Naive thymus-derived CD4-positive, alpha-beta T cell (primary cell): ENCODE measurements around the gene LARGE1. TPM values are rescaled to one million over a fixed set of nuclear protein-coding genes. Genes with fewer than 3 reads are reported as not detected.

Experiments used
- ATAC-seq: fragments of 150-1000 bp; cut with Tn5 transposase; 2 replicates; pipeline ENCODE4 v1.10.0; 2021; ENCODE audit warnings: mild to moderate bottlenecking, moderate library complexity
- CTCF ChIA-PET: fragments of 350-600 bp; sonication (Branson Sonifier 250); formaldehyde crosslinking; loops from one replicate; lab custom pipeline; 2021; ENCODE audit warnings: antibody characterized with exemption; lab: Charles Lee
- POLR2A ChIA-PET: fragments of 350-600 bp; sonication (Branson Sonifier 250); formaldehyde crosslinking; loops from one replicate; lab custom pipeline; 2021; ENCODE audit warnings: antibody characterized with exemption, inconsistent platforms; lab: Charles Lee
- DNase-seq, 9 donors: peaks; one replicate each; pipeline versions ENCODE4 v3.0.0 to v3.0.0-alpha.2; 2020 to 2022; ENCODE audit warnings: mixed read lengths in 1 of 9
- H3K27ac ChIP-seq: one replicate; pipeline ENCODE4 v1.7.0; 2013; ENCODE audit warnings: mild to moderate bottlenecking, low read depth, low read length, moderate library complexity
- H3K27me3 ChIP-seq, 2 donors: one replicate each; pipeline ENCODE4 v1.7.0; 2013; ENCODE audit warnings: low read length in 2 of 2, mild to moderate bottlenecking in 2 of 2, moderate library complexity in 2 of 2; ENCODE audit not compliant: control insufficient read depth in 2 of 2, insufficient read depth in 2 of 2
- H3K36me3 ChIP-seq, 3 experiments: 1 replicate in 2 of 3; 2 replicates in 1 of 3; pipeline ENCODE4 v1.7.0; 2013; ENCODE audit warnings: low read length in 3 of 3, mild to moderate bottlenecking in 3 of 3, moderate library complexity in 1 of 3; ENCODE audit not compliant: insufficient read depth in 3 of 3, control insufficient read depth in 2 of 3
- H3K4me1 ChIP-seq, 2 donors: one replicate each; pipeline ENCODE4 v1.7.0; 2013; ENCODE audit warnings: low read length in 2 of 2, mild to moderate bottlenecking in 2 of 2, moderate library complexity in 1 of 2; ENCODE audit not compliant: control insufficient read depth in 2 of 2, insufficient read depth in 2 of 2
- H3K4me3 ChIP-seq: 2 replicates; pipeline ENCODE4 v1.7.0; 2013; ENCODE audit warnings: mild to moderate bottlenecking, low read length
- H3K9me3 ChIP-seq, 3 experiments: 1 replicate in 2 of 3; 2 replicates in 1 of 3; pipeline ENCODE4 v1.7.0; 2013; ENCODE audit warnings: low read length in 3 of 3; ENCODE audit not compliant: control insufficient read depth in 2 of 3
- H3K27ac Mint-ChIP-seq, 9 donors: one replicate each; pipeline ENCODE4 v1.8.0; 2020 to 2022; ENCODE audit warnings: mixed read lengths in 9 of 9, mild to moderate bottlenecking in 8 of 9, moderate library complexity in 5 of 9, inconsistent platforms in 2 of 9
- H3K27me3 Mint-ChIP-seq, 5 donors: one replicate each; pipeline ENCODE4 v1.8.0; 2021 to 2022; ENCODE audit warnings: mixed read lengths in 5 of 5, mild to moderate bottlenecking in 1 of 5
- H3K36me3 Mint-ChIP-seq, 5 donors: one replicate each; pipeline ENCODE4 v1.8.0; 2020 to 2022; ENCODE audit warnings: mixed read lengths in 5 of 5, mild to moderate bottlenecking in 3 of 5, inconsistent platforms in 1 of 5
- H3K4me1 Mint-ChIP-seq, 7 donors: one replicate each; pipeline ENCODE4 v1.8.0; 2020 to 2022; ENCODE audit warnings: mixed read lengths in 7 of 7, mild to moderate bottlenecking in 3 of 7, inconsistent platforms in 1 of 7
- H3K4me3 Mint-ChIP-seq, 10 donors: one replicate each; pipeline ENCODE4 v1.8.0; 2020 to 2022; ENCODE audit warnings: mild to moderate bottlenecking in 10 of 10, mixed read lengths in 10 of 10, moderate library complexity in 6 of 10, inconsistent platforms in 2 of 10
- H3K9me3 Mint-ChIP-seq, 11 donors: one replicate each; pipeline ENCODE4 v1.8.0; 2020 to 2022; ENCODE audit warnings: mixed read lengths in 11 of 11, mild to moderate bottlenecking in 4 of 11, inconsistent platforms in 1 of 11, moderate library complexity in 1 of 11
- intact Hi-C, 2 donors: fragments of 100-400 bp; cut with micrococcal nuclease; formaldehyde crosslinking; loops; one replicate each; pipeline ENCODE4 v1.15.1; 2023
- polyA plus RNA-seq, 2 donors: library from polyadenylated mRNA; unstranded; fragments of 300-500 nt; fragmentation: Illumina TruSeq; gene quantifications; one replicate each; pipeline ENCODE4 v1.2.3, GENCODE V29; 2021
- total RNA-seq, 6 experiments: library from RNA in 5 of 6; stranded (reverse) in 5 of 6; gene quantifications; 1 replicate in 5 of 6; 2 replicates in 1 of 6; pipeline ENCODE4 v1.2.3 and lab custom pipeline; 2021 to 2026

Gene LARGE1
- total and polyA plus RNA-seq, 7 experiments from 2014 or later = 2.3 to 4.8 (median 3.0) TPM; not detected in 3

GRCh38 chr22:33510429-33510904, 409.8 kb downstream of the LARGE1 start:
- H3K36me3 ChIP-seq = no peaks in the 10 kb centered on the region
- no peaks in the 10 kb centered on the region for H3K4me1 Mint-ChIP-seq
- no peaks in the 10 kb centered on the region for H3K4me1 ChIP-seq
- intact Hi-C loops = no loop called here
- H3K27ac ChIP-seq = no peak overlapping the region
- H3K9me3 ChIP-seq = no peaks in the 10 kb centered on the region
- H3K4me3 Mint-ChIP-seq = no peak overlapping the region
- ChIA-PET CTCF (no interaction called here), POLR2A (no interaction called here)
- H3K4me3 ChIP-seq = no peak overlapping the region
- no peaks in the 10 kb centered on the region for H3K27me3 ChIP-seq
- ATAC-seq (no peak), DNase-seq (no peak)
- H3K9me3 Mint-ChIP-seq = no peaks in the 10 kb centered on the region
- no peaks in the 10 kb centered on the region for H3K36me3 Mint-ChIP-seq
- no peaks in the 10 kb centered on the region for H3K27me3 Mint-ChIP-seq
- H3K27ac Mint-ChIP-seq = no peak overlapping the region

GRCh38 chr22:33504941-33505625, 415.2 kb downstream of the LARGE1 start:
- POLR2A ChIA-PET = no interaction called here
- CTCF ChIA-PET = no interaction called here
- H3K9me3 Mint-ChIP-seq = no peaks in the 10 kb centered on the region
- no peak overlapping the region for H3K4me3 ChIP-seq
- H3K27ac ChIP-seq = no peak overlapping the region
- no peak for ATAC-seq
- H3K9me3 ChIP-seq = no peaks in the 10 kb centered on the region
- H3K36me3 ChIP-seq = no peaks in the 10 kb centered on the region
- no peaks in the 10 kb centered on the region for H3K36me3 Mint-ChIP-seq
- H3K4me3 Mint-ChIP-seq = no peak overlapping the region
- H3K27me3 Mint-ChIP-seq = peaks cover 0 to 6% (median 0%) of the 10 kb centered on the region in 5 donors
- H3K4me1 Mint-ChIP-seq = no peaks in the 10 kb centered on the region
- intact Hi-C loops = no loop called here
- no peaks in the 10 kb centered on the region for H3K27me3 ChIP-seq
- no peak overlapping the region for H3K27ac Mint-ChIP-seq
- DNase-seq = no peak
- H3K4me1 ChIP-seq = no peaks in the 10 kb centered on the region

GRCh38 chr22:33496112-33496511, 424.2 kb downstream of the LARGE1 start:
- CTCF ChIA-PET = no interaction called here
- DNase-seq (no peak), ATAC-seq (no peak)
- intact Hi-C loops = no loop called here
- no peak overlapping the region for H3K4me3 Mint-ChIP-seq
- H3K27me3 Mint-ChIP-seq = peaks cover 0 to 13% (median 0%) of the 10 kb centered on the region in 5 donors
- no peaks in the 10 kb centered on the region for H3K36me3 Mint-ChIP-seq
- H3K4me3 ChIP-seq = no peak overlapping the region
- H3K9me3 ChIP-seq = no peaks in the 10 kb centered on the region
- no peaks in the 10 kb centered on the region for H3K4me1 ChIP-seq
- peaks cover 0 to 4% (median 0%) of the 10 kb centered on the region in 11 donors for H3K9me3 Mint-ChIP-seq
- peaks cover 0 to 14% (median 7%) of the 10 kb centered on the region in 7 donors for H3K4me1 Mint-ChIP-seq
- no peak overlapping the region for H3K27ac Mint-ChIP-seq
- POLR2A ChIA-PET = no interaction called here
- no peak overlapping the region for H3K27ac ChIP-seq
- no peaks in the 10 kb centered on the region for H3K27me3 ChIP-seq
- H3K36me3 ChIP-seq = no peaks in the 10 kb centered on the region

GRCh38 chr22:33493476-33494205, 426.6 kb downstream of the LARGE1 start:
- Histone ChIP-seq H3K9me3 (no peaks in the 10 kb centered on the region), H3K36me3 (no peaks in the 10 kb centered on the region), H3K27me3 (no peaks in the 10 kb centered on the region), H3K4me1 (no peaks in the 10 kb centered on the region), H3K27ac (no peak overlapping the region), H3K4me3 (no peak overlapping the region)
- Mint-ChIP-seq H3K27me3 (peaks cover 0 to 8% (median 0%) of the 10 kb centered on the region in 5 donors), H3K36me3 (no peaks in the 10 kb centered on the region), H3K4me3 (peak overlapping the region in 1 of 10 donors; percentile 18), H3K9me3 (peaks cover 0 to 16% (median 3%) of the 10 kb centered on the region in 11 donors), H3K27ac (no peak overlapping the region), H3K4me1 (peaks cover 0 to 14% (median 7%) of the 10 kb centered on the region in 7 donors)
- POLR2A ChIA-PET = no interaction called here
- intact Hi-C loops = no loop called here
- ATAC-seq = no peak
- CTCF ChIA-PET = no interaction called here
- no peak for DNase-seq

- H3K9me3 ChIP-seq = no peaks in the 10 kb centered on the region
- H3K27ac Mint-ChIP-seq = peak overlapping the region in 5 of 9 donors; percentile 32 to 74 (median 71)
- no peaks in the 10 kb centered on the region for H3K27me3 ChIP-seq
- peaks cover 0 to 8% (median 0%) of the 10 kb centered on the region in 5 donors for H3K27me3 Mint-ChIP-seq
- DNase-seq = peak in 5 of 9 donors; percentile 0 to 15 (median 8)
- H3K36me3 Mint-ChIP-seq = no peaks in the 10 kb centered on the region
- ATAC-seq = peak; percentile 22
- H3K36me3 ChIP-seq = no peaks in the 10 kb centered on the region
- H3K4me1 Mint-ChIP-seq = peaks cover 0 to 14% (median 7%) of the 10 kb centered on the region in 7 donors
- peak overlapping the region in 8 of 10 donors; percentile 0 to 67 (median 44) for H3K4me3 Mint-ChIP-seq
- POLR2A ChIA-PET = no interaction called here
- CTCF ChIA-PET = no interaction called here
- H3K27ac ChIP-seq = no peak overlapping the region
- H3K9me3 Mint-ChIP-seq = peaks cover 0 to 16% (median 3%) of the 10 kb centered on the region in 11 donors
- H3K4me1 ChIP-seq = no peaks in the 10 kb centered on the region
- intact Hi-C loops = no loop called here
- no peak overlapping the region for H3K4me3 ChIP-seq
Observed at GRCh38 chr22:33492210-33492651, 428.0 kb downstream of the LARGE1 start.

GRCh38 chr22:33487041-33487716, 433.1 kb downstream of the LARGE1 start:
- intact Hi-C loops = no loop called here
- H3K4me3 Mint-ChIP-seq = no peak overlapping the region
- no peak overlapping the region for H3K27ac Mint-ChIP-seq
- H3K36me3 Mint-ChIP-seq = no peaks in the 10 kb centered on the region
- peaks cover 0 to 18% (median 3%) of the 10 kb centered on the region in 11 donors for H3K9me3 Mint-ChIP-seq
- ChIA-PET POLR2A (no interaction called here), CTCF (no interaction called here)
- no peak overlapping the region for H3K4me3 ChIP-seq
- H3K4me1 Mint-ChIP-seq = peaks cover 0 to 6% (median under 1%) of the 10 kb centered on the region in 7 donors
- no peaks in the 10 kb centered on the region for H3K27me3 ChIP-seq
- DNase-seq = no peak
- no peak overlapping the region for H3K27ac ChIP-seq
- no peaks in the 10 kb centered on the region for H3K9me3 ChIP-seq
- H3K27me3 Mint-ChIP-seq = peaks cover 0 to 12% (median 2%) of the 10 kb centered on the region in 5 donors
- no peaks in the 10 kb centered on the region for H3K36me3 ChIP-seq
- no peak for ATAC-seq
- H3K4me1 ChIP-seq = no peaks in the 10 kb centered on the region
